Measurements from ENCODE around the gene CFD. TPM values are rescaled to one million over a fixed set of nuclear protein-coding genes. Genes with fewer than 3 reads are reported as not detected.
A peak's percentile ranks its signal among the peaks of the same experiment; 100 is the strongest.

CFD gene
- total and polyA plus RNA-seq, 4 donors, result 4.5 to 20.2 (median 13.6) TPM

GRCh38 chr19:861141-861755, 1.8 kb downstream of the CFD start:
- H3K4me3 ChIP-seq (ENCODE audit: low read depth in 1 of 3, low read length in 3 of 3), result no peak overlapping the region
- H3K27ac ChIP-seq (ENCODE audit: low read depth in 1 of 2, low read length in 2 of 2), result no peak overlapping the region
- H3K36me3 ChIP-seq (ENCODE audit: control insufficient read depth in 4 of 4, insufficient read depth in 3 of 4, low read depth in 1 of 4, low read length in 3 of 4), result no peaks in the 10 kb centered on the region
- no peak for DNase-seq (ENCODE audit: low spot score)
- 66% methylated on average over 34 of the region's 35 CpGs for WGBS
- no peaks in the 10 kb centered on the region for H3K27me3 ChIP-seq (ENCODE audit: control insufficient read depth in 4 of 4, insufficient read depth in 4 of 4, low read length in 3 of 4)
- TF ChIP-seq RAD21 (IDR thresholded peaks at IDR 0.05) (no peak), SP1 (IDR thresholded peaks at IDR 0.05) (no peak), RXRA (IDR thresholded peaks at IDR 0.05) (no peak), ATF3 (IDR thresholded peaks at IDR 0.05) (no peak), EGR1 (IDR thresholded peaks at IDR 0.05; ENCODE audit: low read depth in 2 of 2) (no peak), HNF4A (conservative IDR thresholded peaks at IDR 0.05) (no peak), REST (IDR thresholded peaks at IDR 0.05) (no peak), MAX (IDR thresholded peaks at IDR 0.05) (no peak), NR2F2 (IDR thresholded peaks at IDR 0.05) (no peak), YY1 (IDR thresholded peaks at IDR 0.05) (no peak)
- peaks cover 0 to 1% (median 0%) of the 10 kb centered on the region in 4 donors for H3K9me3 ChIP-seq (ENCODE audit: control insufficient read depth in 4 of 4, low read length in 3 of 4)
- H3K4me1 ChIP-seq (ENCODE audit: control insufficient read depth in 4 of 4, insufficient read depth in 4 of 4, low read length in 3 of 4), result peaks cover 0 to 20% (median 11%) of the 10 kb centered on the region in 4 donors
- H3K9ac ChIP-seq (ENCODE audit: low read depth in 1 of 2, low read length in 2 of 2), result no peak overlapping the region

GRCh38 chr19:861756-862580, 2.5 kb downstream of the CFD start:
- no peak overlapping the region for H3K4me3 ChIP-seq (ENCODE audit: low read depth in 1 of 3, low read length in 3 of 3)
- H3K36me3 ChIP-seq (ENCODE audit: control insufficient read depth in 4 of 4, insufficient read depth in 3 of 4, low read depth in 1 of 4, low read length in 3 of 4), result no peaks in the 10 kb centered on the region
- 26% methylated on average over 60 of the region's 60 CpGs for WGBS
- TF ChIP-seq HNF4G (IDR thresholded peaks at IDR 0.05), result no peak
- no peak for TF ChIP-seq ATF3 (IDR thresholded peaks at IDR 0.05)
- no peak for TF ChIP-seq JUND (IDR thresholded peaks at IDR 0.05)
- TF ChIP-seq TAF1 (conservative IDR thresholded peaks at IDR 0.05), result no peak
- TF ChIP-seq CTCF (IDR thresholded peaks at IDR 0.05; ENCODE audit: low read depth, low read length, missing input control), result no peak
- no peak for TF ChIP-seq MAX (IDR thresholded peaks at IDR 0.05)
- no peak for TF ChIP-seq RXRA (IDR thresholded peaks at IDR 0.05)
- TF ChIP-seq FOXA2 (IDR thresholded peaks at IDR 0.05), result no peak
- no peak for TF ChIP-seq SP1 (IDR thresholded peaks at IDR 0.05)
- TF ChIP-seq ZBTB33 (IDR thresholded peaks at IDR 0.05), result no peak
- TF ChIP-seq GABPA (IDR thresholded peaks at IDR 0.05 in 1 of 2, conservative IDR thresholded peaks at IDR 0.05 in 1 of 2), result no peak
- TF ChIP-seq EGR1 (IDR thresholded peaks at IDR 0.05; ENCODE audit: low read depth in 2 of 2), result no peak
- H3K27me3 ChIP-seq (ENCODE audit: control insufficient read depth in 4 of 4, insufficient read depth in 4 of 4, low read length in 3 of 4), result no peaks in the 10 kb centered on the region
- H3K27ac ChIP-seq (ENCODE audit: low read depth in 1 of 2, low read length in 2 of 2), result no peak overlapping the region
- H3K9ac ChIP-seq (ENCODE audit: low read depth in 1 of 2, low read length in 2 of 2), result no peak overlapping the region
- peaks cover 0 to 1% (median 0%) of the 10 kb centered on the region in 4 donors for H3K9me3 ChIP-seq (ENCODE audit: control insufficient read depth in 4 of 4, low read length in 3 of 4)
- peak; percentile 79 for DNase-seq (ENCODE audit: low spot score)
- peaks cover 0 to 20% (median 11%) of the 10 kb centered on the region in 4 donors for H3K4me1 ChIP-seq (ENCODE audit: control insufficient read depth in 4 of 4, insufficient read depth in 4 of 4, low read length in 3 of 4)
